GM12891 (cell line): ENCODE results near the gene KCNQ1OT1.

Experiments
- POLR2A ChIP-seq: IDR thresholded peaks from 2 replicates; pipeline ENCODE4 v1.6.1; 2011; ENCODE audit warnings: low read depth, low read length, control low read depth
- POLR2AphosphoS5 ChIP-seq: IDR thresholded peaks from 2 replicates; pipeline ENCODE4 v1.6.1; 2011; ENCODE audit warnings: low read depth, low read length, control low read depth
- TAF1 ChIP-seq: IDR thresholded peaks from 2 replicates; pipeline ENCODE4 v1.6.1; 2011; ENCODE audit warnings: low read depth, low read length, control low read depth

- TF ChIP-seq POLR2A = no peak
- TF ChIP-seq POLR2AphosphoS5 = no peak
- no peak for TF ChIP-seq TAF1
These were observed 42.0 kb downstream of the KCNQ1OT1 start for GRCh38 chr11:2657697-2658284.
